Esophagus (tissue), 2 donors: ENCODE measurements around the gene MACROD2. TPM values are rescaled to one million over a fixed set of nuclear protein-coding genes. Genes with fewer than 3 reads are reported as not detected.

Source experiments
- H3K27ac ChIP-seq, 2 donors: one replicate each; pipeline ENCODE4 v1.5.1; 2013; ENCODE audit warnings: low read depth in 2 of 2, mild to moderate bottlenecking in 2 of 2, inconsistent platforms in 1 of 2, low read length in 1 of 2, moderate library complexity in 1 of 2
- H3K27me3 ChIP-seq, 2 donors: one replicate each; pipeline ENCODE4 v1.6.1; 2013; ENCODE audit warnings: low read length in 2 of 2, control low read depth in 1 of 2, mild to moderate bottlenecking in 1 of 2; ENCODE audit not compliant: insufficient read depth in 2 of 2, control insufficient read depth in 1 of 2
- H3K36me3 ChIP-seq, 2 donors: one replicate each; pipeline ENCODE4 v1.6.1; 2013; ENCODE audit warnings: low read length in 1 of 2; ENCODE audit not compliant: control insufficient read depth in 2 of 2, insufficient read depth in 2 of 2
- H3K4me1 ChIP-seq, 2 donors: one replicate each; pipeline ENCODE4 v1.6.1; 2013; ENCODE audit warnings: low read length in 1 of 2; ENCODE audit not compliant: control insufficient read depth in 2 of 2, insufficient read depth in 2 of 2
- H3K4me3 ChIP-seq, 2 donors: one replicate each; pipeline ENCODE4 v1.5.1; 2013; ENCODE audit warnings: low read length in 2 of 2, mild to moderate bottlenecking in 2 of 2, low read depth in 1 of 2, moderate library complexity in 1 of 2
- H3K9me3 ChIP-seq, 2 donors: one replicate each; pipeline ENCODE4 v1.6.1; 2013; ENCODE audit warnings: mild to moderate bottlenecking in 2 of 2, low read depth in 1 of 2, low read length in 1 of 2, moderate library complexity in 1 of 2; ENCODE audit not compliant: control insufficient read depth in 2 of 2, insufficient read depth in 1 of 2
- WGBS, 2 donors: extraction: QIAGEN DNeasy Blood & Tissue Kit; methylation state at CpG; one replicate each; pipeline ENCODE4 v1.1.7; 2013; 5-methylcytosine and 5-hydroxymethylcytosine counted together
- polyA plus RNA-seq, 2 donors: library from polyadenylated mRNA; stranded (reverse); fragments of 200-250 nt; gene quantifications; one replicate each; pipeline ENCODE4 v1.2.3, GENCODE V29; 2013
- donor health status: healthy with polysubstance abuse.
- donor health status: Bipolar disorder and iron deficiency.

Gene MACROD2
- polyA plus RNA-seq, 2 donors = 0.64 to 1.9 TPM

GRCh38 chr20:15610787-15611186 lies 1615.5 kb downstream of the MACROD2 start:
- Histone ChIP-seq H3K4me3 (no peak overlapping the region), H3K36me3 (no peaks in the 10 kb centered on the region), H3K27ac (no peak overlapping the region), H3K27me3 (no peaks in the 10 kb centered on the region), H3K9me3 (no peaks in the 10 kb centered on the region), H3K4me1 (no peaks in the 10 kb centered on the region)
- WGBS, 2 donors = 69 to 82% methylated on average over 2 of the region's 2 CpGs

GRCh38 chr20:15611541-15611940 lies 1616.2 kb downstream of the MACROD2 start:
- no peaks in the 10 kb centered on the region for H3K27me3 ChIP-seq
- whole genome bisulfite sequencing, 2 donors = 94 to 98% methylated on average over 4 of the region's 4 CpGs
- no peaks in the 10 kb centered on the region for H3K4me1 ChIP-seq
- no peaks in the 10 kb centered on the region for H3K9me3 ChIP-seq
- H3K4me3 ChIP-seq = no peak overlapping the region
- no peak overlapping the region for H3K27ac ChIP-seq
- no peaks in the 10 kb centered on the region for H3K36me3 ChIP-seq

GRCh38 chr20:15612198-15612597 lies 1616.9 kb downstream of the MACROD2 start:
- peaks cover 0 to 2% of the 10 kb centered on the region in 2 donors for H3K27me3 ChIP-seq
- 93% methylated on average over 7 of the region's 7 CpGs for WGBS, 2 donors
- H3K4me1 ChIP-seq = no peaks in the 10 kb centered on the region
- H3K36me3 ChIP-seq = no peaks in the 10 kb centered on the region
- no peak overlapping the region for H3K4me3 ChIP-seq
- no peak overlapping the region for H3K27ac ChIP-seq
- no peaks in the 10 kb centered on the region for H3K9me3 ChIP-seq

GRCh38 chr20:15612769-15613168 lies 1617.5 kb downstream of the MACROD2 start:
- no peaks in the 10 kb centered on the region for H3K9me3 ChIP-seq
- no peaks in the 10 kb centered on the region for H3K4me1 ChIP-seq
- WGBS, 2 donors = 52 to 74% methylated on average over 1 of the region's 1 CpG
- H3K27me3 ChIP-seq = peaks cover 0 to 2% of the 10 kb centered on the region in 2 donors
- no peaks in the 10 kb centered on the region for H3K36me3 ChIP-seq
- H3K27ac ChIP-seq = no peak overlapping the region
- no peak overlapping the region for H3K4me3 ChIP-seq

- Histone ChIP-seq H3K27me3 (peaks cover 0 to 2% of the 10 kb centered on the region in 2 donors), H3K27ac (no peak overlapping the region), H3K9me3 (no peaks in the 10 kb centered on the region), H3K36me3 (no peaks in the 10 kb centered on the region), H3K4me3 (no peak overlapping the region), H3K4me1 (no peaks in the 10 kb centered on the region)
- WGBS, 2 donors = 19 to 41% methylated on average over 4 of the region's 4 CpGs
Measured at GRCh38 chr20:15613530-15613929, 1618.2 kb downstream of the MACROD2 start.

- Histone ChIP-seq H3K4me1 (no peaks in the 10 kb centered on the region), H3K27ac (no peak overlapping the region), H3K9me3 (no peaks in the 10 kb centered on the region), H3K4me3 (no peak overlapping the region), H3K36me3 (no peaks in the 10 kb centered on the region), H3K27me3 (peaks cover 0 to 2% of the 10 kb centered on the region in 2 donors)
- WGBS, 2 donors = 71 to 86% methylated on average over 1 of the region's 1 CpG
Measured at GRCh38 chr20:15616626-15617025, 1621.3 kb downstream of the MACROD2 start.

- Histone ChIP-seq H3K27ac (no peak overlapping the region), H3K4me1 (no peaks in the 10 kb centered on the region), H3K9me3 (no peaks in the 10 kb centered on the region), H3K36me3 (no peaks in the 10 kb centered on the region), H3K27me3 (peaks cover 0 to 2% of the 10 kb centered on the region in 2 donors), H3K4me3 (no peak overlapping the region)
- 85 to 87% methylated on average over 2 of the region's 2 CpGs for WGBS, 2 donors
Measured at GRCh38 chr20:15618110-15618509, 1622.8 kb downstream of the MACROD2 start.

- Histone ChIP-seq H3K27me3 (peaks cover 0 to 2% of the 10 kb centered on the region in 2 donors), H3K36me3 (no peaks in the 10 kb centered on the region), H3K4me3 (no peak overlapping the region), H3K9me3 (no peaks in the 10 kb centered on the region), H3K27ac (no peak overlapping the region), H3K4me1 (no peaks in the 10 kb centered on the region)
- WGBS, 2 donors = 83 to 89% methylated on average over 5 of the region's 5 CpGs
Measured at GRCh38 chr20:15618912-15619311, 1623.6 kb downstream of the MACROD2 start.

- 96 to 97% methylated on average over 4 of the region's 4 CpGs for WGBS, 2 donors
Measured at GRCh38 chr20:15619341-15619740, 1624.0 kb downstream of the MACROD2 start.

GRCh38 chr20:15619816-15620215 lies 1624.5 kb downstream of the MACROD2 start:
- H3K4me1 ChIP-seq = no peaks in the 10 kb centered on the region
- H3K27ac ChIP-seq = no peak overlapping the region
- H3K9me3 ChIP-seq = no peaks in the 10 kb centered on the region
- peaks cover 0 to 2% of the 10 kb centered on the region in 2 donors for H3K27me3 ChIP-seq
- H3K4me3 ChIP-seq = no peak overlapping the region
- WGBS, 2 donors = 82 to 84% methylated on average over 6 of the region's 6 CpGs
- no peaks in the 10 kb centered on the region for H3K36me3 ChIP-seq

More at GRCh38 chr20:15619341-15619740, 1624.0 kb downstream of the MACROD2 start:
- H3K36me3 ChIP-seq = no peaks in the 10 kb centered on the region
- peaks cover 0 to 2% of the 10 kb centered on the region in 2 donors for H3K27me3 ChIP-seq
- no peak overlapping the region for H3K27ac ChIP-seq
- no peak overlapping the region for H3K4me3 ChIP-seq
- no peaks in the 10 kb centered on the region for H3K9me3 ChIP-seq
- H3K4me1 ChIP-seq = no peaks in the 10 kb centered on the region
